IPS-15b (cell line): ENCODE measurements around the gene FAM24B.

Experiments used
- H3K27me3 ChIP-seq: one replicate; pipeline ENCODE4 v1.6.1; 2013; ENCODE audit warnings: low read length; ENCODE audit not compliant: control insufficient read depth, insufficient read depth
- H3K36me3 ChIP-seq: one replicate; pipeline ENCODE4 v1.6.1; 2013; ENCODE audit warnings: low read length; ENCODE audit not compliant: control insufficient read depth, insufficient read depth
- H3K4me1 ChIP-seq: one replicate; pipeline ENCODE4 v1.6.1; 2013; ENCODE audit warnings: mild to moderate bottlenecking, low read length; ENCODE audit not compliant: control insufficient read depth, insufficient read depth
- H3K4me3 ChIP-seq: one replicate; pipeline ENCODE4 v1.5.1; 2013; ENCODE audit warnings: low read depth, low read length
- H3K9ac ChIP-seq: one replicate; pipeline ENCODE4 v1.6.1; 2013; ENCODE audit warnings: low read depth, mild to moderate bottlenecking, low read length
- H3K9me3 ChIP-seq: one replicate; pipeline ENCODE4 v1.6.1; 2013; ENCODE audit warnings: mild to moderate bottlenecking, low read length; ENCODE audit not compliant: control insufficient read depth, insufficient read depth

Gene FAM24B

GRCh38 chr10:122812751-122813150 lies 66.6 kb downstream of the FAM24B start:
- Histone ChIP-seq H3K4me1 (no peaks in the 10 kb centered on the region), H3K27me3 (no peaks in the 10 kb centered on the region), H3K9me3 (no peaks in the 10 kb centered on the region), H3K4me3 (no peak overlapping the region), H3K36me3 (no peaks in the 10 kb centered on the region), H3K9ac (no peak overlapping the region)

GRCh38 chr10:122802282-122802681 lies 77.1 kb downstream of the FAM24B start:
- Histone ChIP-seq H3K36me3 (no peaks in the 10 kb centered on the region), H3K4me3 (no peak overlapping the region), H3K9ac (no peak overlapping the region), H3K27me3 (no peaks in the 10 kb centered on the region), H3K4me1 (no peaks in the 10 kb centered on the region), H3K9me3 (no peaks in the 10 kb centered on the region)
